ENCODE measurements around the gene DCTPP1. TPM values are rescaled to one million over a fixed set of nuclear protein-coding genes. Genes with fewer than 3 reads are reported as not detected.
A peak's percentile ranks its signal among the peaks of the same experiment; 100 is the strongest.

Gene DCTPP1
- total and polyA plus RNA-seq, 2 of the 13 experiments (the other 11 are each of a cell fraction or from before 2014, with no cell fraction given) = 54.8 to 74.4 TPM

- TF ChIP-seq LRRFIP1 (CRISPR knock-in tag; conservative IDR thresholded peaks at IDR 0.05) (no peak), KMT2A (CRISPR knock-in tag; IDR thresholded peaks at IDR 0.05) (peak; percentile 86), SETDB1 (CRISPR knock-in tag; IDR thresholded peaks at IDR 0.05; ENCODE audit: borderline replicate concordance) (no peak), SMC3 (IDR thresholded peaks at IDR 0.05; ENCODE audit: low read length) (peak; percentile 95), ZFY (CRISPR knock-in tag; IDR thresholded peaks at IDR 0.05) (peak; percentile 67; the same call in 1 of the 2 replicates), TMF1 (CRISPR knock-in tag; IDR thresholded peaks at IDR 0.05; ENCODE audit: low read depth) (no peak), NFE2L2 (IDR thresholded peaks at IDR 0.05; ENCODE audit: low read length) (no peak), MIER2 (CRISPR knock-in tag; IDR thresholded peaks at IDR 0.05) (0 out of 2 replicates have a peak, but pooled peaks have one; percentile 49), EP300 (IDR thresholded peaks at IDR 0.05; ENCODE audit: low read depth in 2 of 2, low read length in 2 of 2) (0 out of 4 replicates have a peak, but pooled peaks of 1 of the 2 experiments have one; percentile 4), EP300 (CRISPR knock-in tag; IDR thresholded peaks at IDR 0.05; ENCODE audit: borderline replicate concordance) (no peak), ARID2 (CRISPR knock-in tag; IDR thresholded peaks at IDR 0.05; ENCODE audit: borderline replicate concordance) (no peak), ZNF660 (CRISPR knock-in tag; IDR thresholded peaks at IDR 0.05; ENCODE audit: borderline replicate concordance, low read depth) (no peak), ZKSCAN8 (CRISPR knock-in tag; IDR thresholded peaks at IDR 0.05; ENCODE audit: borderline replicate concordance) (peak; percentile 91), ZFX (CRISPR knock-in tag; IDR thresholded peaks at IDR 0.05; ENCODE audit: low read depth) (peak; percentile 77), ZNF781 (CRISPR knock-in tag; IDR thresholded peaks at IDR 0.05; ENCODE audit: borderline replicate concordance, not compliant biosample characterization) (no peak), KLF16 (CRISPR knock-in tag; IDR thresholded peaks at IDR 0.05) (peak in 1 of 2 experiments; percentile 64; a peak in 2 of 4 replicates), RFX3 (CRISPR knock-in tag; IDR thresholded peaks at IDR 0.05) (no peak), ZNF318 (CRISPR knock-in tag; IDR thresholded peaks at IDR 0.05) (no peak), CHCHD3 (CRISPR knock-in tag; IDR thresholded peaks at IDR 0.05) (no peak)
Measured at GRCh38 chr16:30409125-30410060, 20.4 kb downstream of the DCTPP1 start (continued).

All from HepG2 (cell line).